AML-193 (cell line): Measurements from ENCODE around the gene ONECUT2.

Experiments
- DNase-seq, 2 experiments: peaks; one replicate each; lab custom pipeline; 2025; lab: John Stamatoyannopoulos, UW

The ONECUT2 gene

DNA sequence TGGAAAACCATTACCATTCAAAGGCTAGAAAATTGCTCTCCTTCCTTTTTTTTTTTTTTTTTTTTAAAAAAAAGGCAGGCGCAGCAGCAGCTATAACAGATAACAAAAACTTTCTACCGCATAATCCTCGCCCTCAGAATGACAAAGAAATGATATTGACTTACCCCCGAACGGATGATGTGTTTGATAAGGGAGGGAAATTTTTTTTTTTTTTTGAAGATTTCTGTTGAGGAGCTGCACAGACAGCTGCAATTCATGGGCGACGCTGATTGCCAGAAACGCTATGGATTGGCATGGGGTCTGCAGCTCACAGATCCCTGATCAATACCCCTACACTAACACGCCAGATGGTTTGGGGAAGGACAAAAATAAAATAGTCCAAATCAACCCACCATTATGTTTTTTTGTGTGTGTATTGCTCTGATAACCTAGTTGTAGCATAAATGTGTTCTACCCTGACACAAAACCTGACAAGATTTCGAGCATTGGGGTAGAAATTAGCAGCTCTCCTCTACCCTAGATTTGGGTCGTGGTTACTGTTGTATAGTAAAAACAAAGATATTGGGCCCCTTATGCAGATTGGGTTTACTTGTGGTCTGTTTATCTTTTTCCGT, 3.6 kb upstream of the ONECUT2 start:
- DNase-seq = no peak

DNA sequence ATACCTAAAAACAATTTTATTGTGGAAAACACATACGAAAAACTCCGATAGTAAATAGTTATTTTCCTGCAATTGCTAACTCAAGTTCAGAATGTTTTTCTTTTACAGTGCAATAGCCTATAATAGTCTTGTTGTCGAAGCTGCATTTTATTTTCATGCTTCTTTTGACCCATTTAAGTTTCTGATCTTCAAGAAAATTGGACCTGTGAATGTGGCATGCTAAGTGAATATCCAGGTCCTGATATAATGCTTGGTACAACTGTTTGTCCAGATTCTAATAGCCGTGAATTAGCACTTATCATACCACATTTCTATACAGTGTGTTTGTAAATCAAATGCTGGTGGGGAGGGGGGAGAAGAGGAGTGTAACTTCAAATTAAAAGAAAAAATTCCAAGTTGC, 3.0 kb upstream of the ONECUT2 start:
- DNase-seq = no peak

DNA sequence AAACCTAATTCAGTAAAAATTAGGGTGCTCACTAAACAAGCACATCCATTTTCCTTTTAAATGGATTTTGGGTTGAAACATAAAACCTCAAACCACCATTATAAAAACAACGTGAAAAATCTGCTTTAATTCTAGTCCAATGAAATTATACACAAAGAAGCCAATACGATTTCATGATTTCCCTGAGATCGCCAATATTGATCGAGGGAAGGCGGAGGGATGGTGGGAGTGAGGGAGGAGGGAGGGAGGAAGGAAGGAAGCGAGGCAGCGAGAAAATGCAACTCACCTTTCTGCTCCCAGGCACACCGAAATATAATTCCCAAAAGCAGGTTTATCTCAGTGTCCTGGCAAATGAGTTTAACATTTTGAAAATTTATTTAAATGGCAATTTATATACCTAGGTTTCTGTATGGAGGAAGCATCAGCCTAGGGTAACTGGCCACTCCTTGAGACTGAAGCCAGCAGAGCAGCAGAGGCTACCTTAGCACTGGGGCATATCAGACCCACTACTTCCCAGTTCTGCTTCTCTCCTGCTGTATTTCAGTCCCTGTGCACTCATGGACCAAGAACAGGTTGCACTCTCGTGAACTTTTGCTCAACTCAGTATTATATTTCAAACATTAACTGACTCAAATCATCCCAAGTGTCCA, 2.3 kb upstream of the ONECUT2 start:
- DNase-seq = no peak

DNA sequence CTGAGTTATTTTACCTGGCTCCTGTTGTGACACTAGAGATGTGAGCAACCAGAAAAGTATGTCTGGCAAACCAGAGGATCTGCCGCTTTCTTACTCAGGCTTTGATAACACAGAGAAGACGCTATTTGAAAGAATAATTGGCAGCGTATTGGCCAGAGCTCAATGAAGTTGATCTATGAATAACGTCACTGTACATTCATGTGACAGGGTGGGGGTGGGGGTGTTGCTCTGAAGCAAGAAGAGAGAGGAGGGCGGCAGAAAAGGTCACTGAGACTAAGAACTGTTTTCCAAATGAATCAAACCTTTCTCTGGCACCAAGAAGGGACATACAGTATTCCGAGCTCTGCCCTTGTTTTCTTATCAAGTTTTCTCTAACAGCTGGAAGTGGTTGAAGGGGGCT, 1.7 kb upstream of the ONECUT2 start:
- DNase-seq = no peak

DNA sequence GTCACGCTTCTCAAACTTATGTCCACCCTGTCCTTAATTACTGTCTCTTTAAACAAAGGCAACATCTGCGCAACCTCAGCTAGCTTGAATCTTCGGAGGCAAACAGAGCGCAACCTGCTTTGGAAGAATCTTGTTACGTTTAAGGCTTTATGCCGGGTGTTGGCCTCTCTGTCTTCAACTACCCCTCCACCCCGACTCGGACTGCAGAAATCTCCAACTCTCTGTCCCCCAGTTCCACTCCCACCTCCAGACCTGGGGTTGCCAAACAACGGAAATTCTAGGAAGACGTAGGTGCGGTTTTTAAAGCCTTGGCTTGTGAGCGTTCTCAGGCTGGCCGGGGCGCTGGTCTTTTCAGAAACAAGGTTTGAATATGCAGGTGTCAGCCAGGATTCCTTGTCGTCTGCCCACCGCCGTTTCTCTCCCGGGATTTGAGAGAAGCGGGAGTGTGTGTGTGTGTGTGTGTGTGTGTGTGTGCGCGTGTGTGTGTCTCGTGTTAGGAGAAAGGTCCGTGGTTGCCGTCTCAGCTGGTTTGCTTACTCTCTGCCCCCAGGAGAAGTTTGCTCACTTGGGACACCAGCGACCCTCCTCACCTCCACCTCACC, 1.1 kb upstream of the ONECUT2 start:
- no peak for DNase-seq

DNA sequence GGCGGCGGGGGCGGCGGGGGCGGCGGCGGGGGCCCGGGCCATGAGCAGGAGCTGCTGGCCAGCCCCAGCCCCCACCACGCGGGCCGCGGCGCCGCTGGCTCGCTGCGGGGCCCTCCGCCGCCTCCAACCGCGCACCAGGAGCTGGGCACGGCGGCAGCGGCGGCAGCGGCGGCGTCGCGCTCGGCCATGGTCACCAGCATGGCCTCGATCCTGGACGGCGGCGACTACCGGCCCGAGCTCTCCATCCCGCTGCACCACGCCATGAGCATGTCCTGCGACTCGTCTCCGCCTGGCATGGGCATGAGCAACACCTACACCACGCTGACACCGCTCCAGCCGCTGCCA, 644 bp downstream of the ONECUT2 start:
- DNase-seq = no peak

DNA sequence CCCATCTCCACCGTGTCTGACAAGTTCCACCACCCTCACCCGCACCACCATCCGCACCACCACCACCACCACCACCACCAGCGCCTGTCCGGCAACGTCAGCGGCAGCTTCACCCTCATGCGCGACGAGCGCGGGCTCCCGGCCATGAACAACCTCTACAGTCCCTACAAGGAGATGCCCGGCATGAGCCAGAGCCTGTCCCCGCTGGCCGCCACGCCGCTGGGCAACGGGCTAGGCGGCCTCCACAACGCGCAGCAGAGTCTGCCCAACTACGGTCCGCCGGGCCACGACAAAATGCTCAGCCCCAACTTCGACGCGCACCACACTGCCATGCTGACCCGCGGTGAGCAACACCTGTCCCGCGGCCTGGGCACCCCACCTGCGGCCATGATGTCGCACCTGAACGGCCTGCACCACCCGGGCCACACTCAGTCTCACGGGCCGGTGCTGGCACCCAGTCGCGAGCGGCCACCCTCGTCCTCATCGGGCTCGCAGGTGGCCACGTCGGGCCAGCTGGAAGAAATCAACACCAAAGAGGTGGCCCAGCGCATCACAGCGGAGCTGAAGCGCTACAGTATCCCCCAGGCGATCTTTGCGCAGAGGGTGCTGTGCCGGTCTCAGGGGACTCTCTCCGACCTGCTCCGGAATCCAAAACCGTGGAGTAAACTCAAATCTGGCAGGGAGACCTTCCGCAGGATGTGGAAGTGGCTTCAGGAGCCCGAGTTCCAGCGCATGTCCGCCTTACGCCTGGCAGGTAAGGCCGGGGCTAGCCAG, 1.2 kb downstream of the ONECUT2 start:
- DNase-seq = no peak

DNA sequence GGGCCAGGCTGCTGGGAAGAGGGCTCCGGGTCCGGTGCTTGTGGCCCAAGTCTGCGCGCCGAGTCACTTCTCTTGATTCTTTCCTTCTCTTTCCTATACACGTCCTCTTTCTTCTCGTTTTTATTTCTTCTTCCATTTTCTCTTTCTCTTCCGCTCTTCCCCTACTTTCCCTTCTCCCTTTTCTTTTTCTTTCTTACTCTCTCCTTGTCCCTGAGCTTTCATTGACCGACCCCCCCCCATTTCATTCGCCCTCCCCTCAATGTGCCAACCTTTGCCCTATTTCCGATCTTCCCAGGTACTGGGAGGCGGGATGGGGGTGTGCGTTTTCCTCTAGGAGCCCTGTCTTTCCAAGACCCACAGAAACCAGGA, 1.8 kb downstream of the ONECUT2 start:
- DNase-seq = no peak

DNA sequence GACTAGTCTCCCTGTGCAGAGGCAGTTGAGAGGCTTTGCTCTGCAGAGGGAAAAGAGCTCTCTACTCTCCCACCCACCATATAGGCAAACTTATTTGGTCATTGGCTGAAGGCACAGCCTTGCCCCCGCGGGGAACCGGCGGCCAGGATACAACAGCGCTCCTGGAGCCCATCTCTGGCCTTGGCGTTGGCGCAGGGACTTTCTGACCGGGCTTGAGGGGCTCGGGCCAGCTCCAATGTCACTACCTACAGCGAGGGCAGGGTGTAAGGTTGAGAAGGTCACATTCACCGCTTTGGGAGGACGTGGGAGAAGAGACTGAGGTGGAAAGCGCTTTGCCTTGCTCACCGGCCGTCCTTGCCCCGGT, 2.2 kb downstream of the ONECUT2 start:
- DNase-seq = no peak

DNA sequence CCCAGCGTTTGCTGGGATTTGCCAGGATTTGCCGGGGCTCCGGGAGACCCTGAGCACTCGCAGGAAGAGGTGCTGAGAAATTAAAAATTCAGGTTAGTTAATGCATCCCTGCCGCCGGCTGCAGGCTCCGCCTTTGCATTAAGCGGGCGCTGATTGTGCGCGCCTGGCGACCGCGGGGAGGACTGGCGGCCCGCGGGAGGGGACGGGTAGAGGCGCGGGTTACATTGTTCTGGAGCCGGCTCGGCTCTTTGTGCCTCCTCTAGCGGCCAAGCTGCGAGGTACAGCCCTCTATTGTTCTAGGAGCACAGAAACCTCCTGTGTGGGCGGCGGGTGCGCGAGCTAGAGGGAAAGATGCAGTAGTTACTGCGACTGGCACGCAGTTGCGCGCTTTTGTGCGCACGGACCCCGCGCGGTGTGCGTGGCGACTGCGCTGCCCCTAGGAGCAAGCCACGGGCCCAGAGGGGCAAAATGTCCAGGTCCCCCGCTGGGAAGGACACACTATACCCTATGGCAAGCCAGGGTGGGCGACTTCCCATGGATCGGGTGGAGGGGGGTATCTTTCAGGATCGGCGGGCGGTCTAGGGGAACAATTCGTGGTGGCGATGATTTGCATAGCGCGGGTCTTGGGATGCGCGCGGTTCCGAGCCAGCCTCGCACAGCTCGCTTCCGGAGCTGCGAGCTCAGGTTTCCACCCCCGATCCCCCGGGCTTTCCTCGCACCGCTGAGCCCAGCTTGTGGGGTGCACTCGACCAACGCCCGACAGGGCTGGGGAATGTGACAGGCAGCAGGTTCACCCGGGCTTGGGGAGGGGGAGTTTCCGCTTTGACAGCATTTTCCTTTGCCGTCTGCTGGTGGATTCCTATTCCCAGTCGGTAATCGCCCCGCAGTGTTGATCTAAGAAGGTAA, 2.8 kb downstream of the ONECUT2 start:
- no peak for DNase-seq

DNA sequence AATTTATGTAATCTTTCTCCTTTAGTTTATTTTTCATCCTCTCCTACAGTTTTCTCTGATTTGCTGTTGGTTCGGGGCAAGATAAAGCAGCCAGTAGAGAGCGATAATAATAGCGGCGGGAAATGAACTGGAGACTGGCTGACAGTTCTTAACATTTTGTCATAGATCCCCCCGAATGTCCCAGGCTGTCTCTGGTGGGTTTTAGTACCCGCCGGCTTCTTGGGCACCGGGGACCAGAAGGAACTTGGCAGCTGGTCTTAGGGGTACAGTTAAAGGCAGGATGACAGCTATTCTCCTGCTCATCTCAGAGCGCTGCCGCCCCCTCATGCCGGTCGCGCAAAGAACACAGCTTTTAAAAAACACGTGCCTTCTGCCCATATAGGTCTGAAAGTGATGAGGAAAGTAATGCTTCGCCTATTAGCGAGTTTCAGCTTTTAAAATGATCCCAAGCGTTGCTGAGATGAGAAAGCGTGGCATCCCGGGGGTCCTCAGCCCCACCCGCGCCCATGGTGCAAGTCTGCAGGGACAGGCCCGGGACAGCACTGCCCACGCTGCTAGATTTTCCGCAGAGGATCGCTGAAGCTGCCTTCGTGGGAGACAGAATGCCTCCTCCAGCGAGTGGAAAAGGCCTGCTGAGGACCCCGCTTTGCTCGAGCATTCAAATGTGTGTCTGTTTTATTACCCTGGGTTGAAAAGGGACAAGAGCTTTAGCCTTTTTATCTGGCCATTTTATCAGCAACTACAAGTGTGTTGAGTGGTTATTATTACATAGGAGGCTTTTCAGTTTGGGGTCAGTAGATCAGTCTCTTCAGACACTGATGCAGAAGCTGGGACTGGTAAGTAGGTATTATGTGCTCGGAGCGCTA, 3.8 kb downstream of the ONECUT2 start:
- no peak for DNase-seq

DNA sequence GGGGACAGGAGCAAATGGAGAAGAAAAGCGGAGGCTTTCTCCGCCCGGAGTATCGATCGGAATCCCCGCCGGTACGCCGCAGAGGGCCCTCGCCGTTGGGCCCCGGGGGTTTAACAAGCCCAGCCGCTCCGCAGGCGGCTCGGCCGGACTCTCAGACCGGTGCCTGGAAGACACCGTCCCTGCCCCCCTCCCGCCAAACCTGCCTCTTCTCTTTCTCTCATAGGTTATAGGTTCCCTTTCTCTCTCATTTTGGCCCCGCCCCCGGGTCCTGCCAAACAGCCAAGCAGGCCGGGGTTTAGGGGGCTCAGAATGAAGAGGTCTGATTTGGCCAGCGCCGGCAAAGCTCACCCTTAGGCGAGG, 4.4 kb downstream of the ONECUT2 start:
- no peak for DNase-seq

DNA sequence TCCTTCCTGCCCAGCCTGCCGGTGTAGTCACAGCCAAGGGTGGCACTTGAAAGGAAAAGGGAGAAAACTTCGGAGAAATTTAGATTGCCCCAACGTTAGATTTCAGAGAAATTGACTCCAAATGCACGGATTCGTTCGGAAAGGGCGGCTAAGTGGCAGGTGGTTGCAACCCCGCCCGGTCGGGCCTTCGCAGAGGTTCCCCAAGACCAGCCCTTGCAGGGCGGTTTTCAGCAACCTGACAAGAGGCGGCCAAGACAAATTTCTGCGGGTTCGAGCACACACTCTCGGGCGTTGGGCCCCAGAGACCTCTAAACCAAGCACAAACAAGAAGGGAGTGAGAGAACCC, 4.8 kb downstream of the ONECUT2 start:
- no peak for DNase-seq

DNA sequence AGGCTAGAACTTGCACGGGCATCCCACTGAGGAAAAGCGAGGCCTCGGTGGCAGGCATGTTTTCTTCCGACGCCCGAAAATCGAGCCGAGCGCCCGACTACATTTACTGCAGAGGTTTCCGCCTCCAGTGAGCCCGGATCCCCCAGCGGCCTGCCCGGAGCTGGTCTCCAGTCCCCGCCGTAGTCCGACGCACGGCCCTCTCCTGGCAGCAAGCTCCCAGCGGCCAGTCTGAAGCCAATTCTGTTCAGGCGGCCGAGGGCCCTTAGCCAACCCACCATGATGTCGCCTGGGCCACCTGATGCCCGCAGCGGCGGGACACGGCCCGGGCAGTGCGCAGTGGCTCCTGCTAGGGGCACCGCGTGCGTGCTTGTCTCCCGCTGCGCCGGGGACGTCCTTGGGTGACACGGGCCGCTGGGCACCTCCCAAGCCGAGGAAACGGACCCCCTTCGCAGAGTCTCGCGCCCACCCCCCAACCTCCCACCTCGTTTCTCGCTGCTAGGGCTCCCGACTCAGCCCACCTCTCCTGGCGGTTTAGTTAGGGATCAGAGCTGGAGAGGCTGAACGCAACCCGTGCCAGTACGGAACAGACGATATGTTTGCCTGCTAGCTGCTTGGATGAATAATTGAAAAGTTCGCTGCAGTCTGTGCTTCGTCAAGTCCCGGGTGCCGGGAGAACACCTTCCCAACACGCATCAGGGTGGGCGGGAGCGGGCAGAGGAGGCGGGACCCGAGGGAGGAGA, 5.3 kb downstream of the ONECUT2 start:
- no peak for DNase-seq

DNA sequence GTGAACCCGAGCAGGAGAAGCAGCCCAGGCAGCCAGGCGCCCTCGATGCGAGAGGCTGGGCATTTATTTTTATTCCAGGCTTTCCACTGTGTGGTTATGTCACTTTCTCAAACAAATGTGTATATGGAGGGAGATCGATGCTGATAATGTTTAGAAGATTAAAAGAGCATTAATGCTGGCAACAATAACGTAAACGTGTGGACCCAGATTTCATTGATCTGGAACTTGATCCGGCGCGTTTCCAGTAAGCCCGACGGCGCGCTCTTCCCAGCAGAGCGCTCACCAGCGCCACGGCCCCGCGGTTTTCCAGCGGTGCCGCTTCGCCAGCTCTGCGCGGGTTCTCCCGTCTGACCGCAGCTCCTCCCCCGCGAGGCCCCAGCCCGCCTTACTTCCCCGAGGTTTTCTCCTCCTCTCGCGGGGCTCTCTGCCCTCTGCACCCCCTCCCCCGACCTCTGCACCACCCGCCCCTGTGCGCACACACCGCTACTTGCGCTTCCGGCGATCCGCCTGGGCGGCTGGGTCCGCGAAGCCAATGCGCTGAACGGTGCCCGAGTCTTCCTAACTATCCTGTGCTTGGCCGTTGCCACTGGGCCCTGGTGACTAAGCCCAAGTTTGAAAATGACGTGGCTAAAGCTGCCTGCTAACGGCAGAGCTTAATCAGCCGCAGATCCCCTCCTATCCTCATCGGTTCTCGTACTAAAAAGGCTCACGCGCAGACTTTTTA, 6.1 kb downstream of the ONECUT2 start:
- DNase-seq = no peak

DNA sequence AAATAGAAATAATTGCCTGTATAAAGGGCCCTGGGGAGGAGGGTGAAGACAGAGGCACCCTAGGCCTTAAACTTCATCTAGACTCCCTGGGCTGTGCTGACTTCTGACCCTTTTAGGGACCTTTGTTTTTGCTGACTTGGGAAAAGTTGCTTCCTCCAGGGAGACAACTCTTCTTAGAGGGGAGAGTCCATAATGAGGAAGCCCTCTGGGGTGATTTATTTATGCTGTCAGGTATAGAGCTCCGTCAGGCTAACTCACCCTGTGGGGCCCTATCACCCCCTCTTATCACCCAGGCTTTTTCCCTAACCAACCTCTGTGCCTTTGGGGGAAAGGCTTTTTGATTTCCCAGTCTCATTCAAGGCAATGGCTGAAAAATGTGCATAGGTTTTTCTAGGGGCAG, 8.1 kb downstream of the ONECUT2 start:
- no peak for DNase-seq

DNA sequence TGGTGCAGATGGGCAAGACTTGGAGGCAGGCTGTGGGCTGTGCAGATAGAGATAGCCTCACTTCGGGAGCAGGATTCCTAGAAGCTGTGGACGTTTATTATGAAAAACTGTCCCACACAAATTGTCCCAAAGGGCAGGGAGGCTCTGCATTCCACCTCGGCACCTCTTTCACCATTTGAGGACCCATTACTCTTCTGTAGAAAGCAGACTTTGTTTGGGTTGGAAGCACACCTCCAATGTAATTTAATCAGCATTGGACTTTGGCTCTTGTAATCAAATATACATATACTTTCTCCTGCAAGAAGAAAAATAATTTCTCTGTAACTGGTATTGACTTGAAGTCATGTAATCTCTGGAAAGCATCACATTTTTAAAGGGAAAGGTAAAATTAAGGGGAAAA, 8.5 kb downstream of the ONECUT2 start:
- no peak for DNase-seq

DNA sequence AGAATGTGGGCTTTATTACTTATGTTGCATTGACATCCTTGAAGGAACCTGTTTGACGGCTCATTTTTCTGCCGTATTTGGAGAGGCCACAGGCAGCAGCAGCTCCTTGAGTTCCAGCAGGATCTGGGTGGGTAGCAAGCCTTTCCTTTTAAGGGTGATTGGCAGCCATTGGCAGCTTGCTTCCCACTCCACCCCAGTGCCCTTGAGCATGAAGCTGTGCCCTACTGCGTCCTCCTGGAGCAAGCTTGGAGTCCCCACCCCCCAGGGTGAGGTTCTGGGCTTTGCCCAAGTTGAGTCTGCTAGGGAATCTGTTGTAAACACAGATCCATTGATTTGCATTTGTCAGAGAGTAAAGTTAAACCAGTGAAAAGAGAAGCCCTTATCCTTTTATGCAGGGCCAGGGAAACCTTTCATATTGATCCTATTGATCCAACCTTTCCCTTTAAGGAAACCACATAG, 9.2 kb downstream of the ONECUT2 start:
- no peak for DNase-seq

DNA sequence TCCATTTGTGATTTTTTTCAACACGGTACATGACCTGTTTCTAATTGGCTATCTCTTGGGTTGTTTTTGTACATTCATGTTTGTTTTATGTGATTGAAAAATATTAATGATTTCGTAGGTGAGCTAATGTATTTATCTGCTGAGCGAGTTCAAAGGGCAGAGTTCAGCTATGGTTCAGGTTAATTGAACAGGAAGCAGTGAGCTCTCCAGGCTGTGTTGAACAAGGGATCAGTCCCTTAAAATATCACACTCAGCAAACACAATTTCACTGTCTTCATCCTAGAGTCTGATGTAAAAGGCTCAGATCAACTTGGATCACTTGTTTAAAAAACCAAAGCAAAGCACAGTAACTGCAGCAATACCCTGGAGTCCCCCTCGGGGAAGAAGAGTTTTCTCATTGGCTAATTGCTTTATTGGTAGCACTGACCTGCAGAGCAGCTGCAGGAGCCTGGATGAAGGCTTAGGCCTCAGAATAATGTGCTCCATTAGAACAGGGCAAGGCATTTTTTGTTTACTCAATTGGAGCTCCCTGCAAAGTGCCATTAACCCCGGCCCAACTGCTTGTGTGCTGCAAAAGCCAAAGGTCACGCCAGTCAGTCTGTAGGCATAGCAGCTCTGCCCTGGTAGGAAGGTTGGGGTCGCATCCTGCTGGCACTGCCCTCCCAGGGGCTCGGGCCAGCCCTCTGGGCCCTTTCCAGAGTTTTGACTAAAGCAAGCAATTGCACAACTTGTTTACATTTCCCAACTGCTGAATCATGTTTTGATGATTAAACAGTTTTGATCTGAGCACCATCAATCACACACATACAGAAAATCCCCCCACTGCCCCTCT, 10.5 kb downstream of the ONECUT2 start:
- no peak for DNase-seq
